ENCODE results near the gene CLMP.

- TF ChIP-seq CTCF (conservative IDR thresholded peaks at IDR 0.05; ENCODE audit: low read depth in 2 of 2) = no peak
- TF ChIP-seq EZH2 (IDR thresholded peaks at IDR 0.05; ENCODE audit: low read depth, unreplicated experiment) = no peak
- no peak for TF ChIP-seq JUNB (IDR thresholded peaks at IDR 0.05; ENCODE audit: unreplicated experiment)
- no peak for TF ChIP-seq REST (IDR thresholded peaks at IDR 0.05; ENCODE audit: unreplicated experiment)
- no peak for TF ChIP-seq POLR2AphosphoS5 (IDR thresholded peaks at IDR 0.05; ENCODE audit: low read depth)
- TF ChIP-seq CREB1 (CRISPR knock-in tag; IDR thresholded peaks at IDR 0.05; ENCODE audit: low read depth) = no peak
- no peak for TF ChIP-seq ETS1 (IDR thresholded peaks at IDR 0.05)
- no peak for TF ChIP-seq ZNF114 (CRISPR knock-in tag; IDR thresholded peaks at IDR 0.05)
- no peak for TF ChIP-seq EZH2phosphoT487 (IDR thresholded peaks at IDR 0.05; ENCODE audit: unreplicated experiment)
- no peak for TF ChIP-seq NANOG (IDR thresholded peaks at IDR 0.05; ENCODE audit: borderline replicate concordance)
- no peak for TF ChIP-seq STAT1 (IDR thresholded peaks at IDR 0.05; ENCODE audit: unreplicated experiment)
- TF ChIP-seq ZNF462 (CRISPR knock-in tag; IDR thresholded peaks at IDR 0.05) = no peak
- TF ChIP-seq ZNF331 (CRISPR knock-in tag; IDR thresholded peaks at IDR 0.05; ENCODE audit: low read depth) = no peak
These were observed 36.7 kb downstream of the CLMP start for GRCh38 chr11:123158033-123159003.
